Erythroblast (primary cell): Measurements from ENCODE around the gene HOXC4.

Source experiments
- GATA1 ChIP-seq: IDR thresholded peaks from 2 replicates; pipeline ENCODE4 v1.6.1; 2011; ENCODE audit warnings: low read depth, mild to moderate bottlenecking, control low read depth, low read length, moderate library complexity
- POLR2A ChIP-seq: IDR thresholded peaks from 2 replicates; pipeline ENCODE4 v1.6.1; 2011; ENCODE audit warnings: mild to moderate bottlenecking, low read length

DNA sequence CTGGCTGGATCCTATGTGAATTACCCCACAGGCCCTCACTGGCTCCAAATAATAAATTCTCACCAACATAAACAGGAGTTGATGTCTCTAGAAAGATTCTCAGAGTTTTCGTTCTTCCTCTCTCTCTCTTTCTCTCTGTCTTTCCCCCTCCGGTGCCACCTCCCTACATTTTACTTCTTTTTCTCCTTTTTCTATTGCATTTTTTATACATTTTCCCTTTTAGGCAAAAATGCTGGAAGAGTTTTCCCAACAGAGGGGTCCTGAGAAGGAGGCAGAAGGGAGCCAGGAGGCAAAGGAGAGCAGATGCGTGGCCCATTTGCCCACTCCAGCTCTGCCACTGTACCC is 26.2 kb upstream of the HOXC4 start:
- TF ChIP-seq POLR2A, result no peak
- TF ChIP-seq GATA1, result no peak
